ENCODE results near the gene GUCA2A.

GRCh38 chr1:42158189-42158588, 6.4 kb downstream of the GUCA2A start:
- TF ChIP-seq POLR2A (IDR thresholded peaks at IDR 0.05) (no peak), CTCF (IDR thresholded peaks at IDR 0.05) (no peak), EP300 (IDR thresholded peaks at IDR 0.05) (no peak)
